NCI-H2227 treated with DMSO at 0.1 percent for 48 hours (cell line): ENCODE results near the gene GRIN2D.

Source experiments
- DNase-seq: peaks from one replicate; lab custom pipeline; 2025; lab: John Stamatoyannopoulos, UW

The GRIN2D gene

GRCh38 chr19:48397263-48398101 lies 4.0 kb downstream of the GRIN2D start:
- no peak for DNase-seq

DNA sequence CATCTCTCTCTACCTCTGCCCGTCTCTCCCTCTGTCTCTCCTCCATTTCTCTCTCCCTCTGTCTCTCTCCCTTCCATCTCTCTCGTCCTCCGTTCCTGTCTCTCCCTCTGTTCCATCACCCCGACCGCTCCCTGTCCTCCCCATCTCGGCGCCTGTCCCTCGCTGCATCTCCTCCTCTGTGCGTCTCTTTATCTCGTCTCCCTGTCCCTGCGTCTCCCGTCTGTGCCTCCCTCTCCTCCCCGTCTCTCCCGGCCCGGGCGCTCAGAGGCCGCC lies 4.6 kb downstream of the GRIN2D start:
- DNase-seq = no peak

- DNase-seq = no peak
Measured at GRCh38 chr19:48398375-48399235, 5.1 kb downstream of the GRIN2D start.

GRCh38 chr19:48400018-48400742 lies 6.7 kb downstream of the GRIN2D start:
- DNase-seq = no peak

- no peak for DNase-seq
Measured at GRCh38 chr19:48401287-48401686, 7.8 kb downstream of the GRIN2D start.

DNA sequence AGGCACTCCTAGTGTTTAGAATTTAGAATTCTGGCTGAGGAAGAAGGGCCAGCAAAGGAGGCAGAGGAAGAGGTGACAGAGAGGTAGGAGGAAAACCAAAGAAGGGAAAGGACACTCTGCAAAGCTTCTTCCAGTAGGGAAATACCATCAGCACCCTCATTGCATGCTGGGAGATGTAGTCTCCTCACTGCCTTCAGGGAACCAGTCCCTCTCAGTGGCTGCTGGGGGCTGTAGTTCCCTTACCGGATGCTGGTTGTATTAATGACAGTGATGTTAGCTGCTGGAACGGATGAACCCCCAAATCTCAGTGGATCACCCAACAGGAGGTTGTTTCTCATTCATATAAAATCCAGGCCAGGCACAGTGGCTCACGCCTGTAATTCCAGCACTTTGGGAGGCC lies 10.1 kb downstream of the GRIN2D start:
- peak; percentile 34 for DNase-seq

DNA sequence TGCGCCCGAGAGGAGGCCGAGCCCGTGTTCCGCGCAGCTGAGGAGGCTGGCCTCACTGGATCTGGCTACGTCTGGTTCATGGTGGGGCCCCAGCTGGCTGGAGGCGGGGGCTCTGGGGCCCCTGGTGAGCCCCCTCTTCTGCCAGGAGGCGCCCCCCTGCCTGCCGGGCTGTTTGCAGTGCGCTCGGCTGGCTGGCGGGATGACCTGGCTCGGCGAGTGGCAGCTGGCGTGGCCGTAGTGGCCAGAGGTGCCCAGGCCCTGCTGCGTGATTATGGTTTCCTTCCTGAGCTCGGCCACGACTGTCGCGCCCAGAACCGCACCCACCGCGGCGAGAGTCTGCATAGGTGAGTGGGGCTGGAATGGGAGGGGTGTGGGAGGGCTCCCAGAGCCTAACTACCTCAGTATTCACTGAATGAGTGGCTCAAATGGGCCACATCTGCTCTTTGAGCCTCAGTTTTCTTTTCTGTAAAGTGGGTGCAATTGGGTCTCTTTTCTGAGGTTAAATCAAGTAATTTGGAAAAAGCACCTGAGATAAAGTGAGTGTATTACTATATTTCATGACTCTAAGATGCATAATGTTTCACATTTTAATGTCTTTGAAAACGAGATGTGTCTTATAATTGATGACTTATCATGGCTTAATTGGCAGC lies 11.7 kb downstream of the GRIN2D start:
- DNase-seq = no peak

DNA sequence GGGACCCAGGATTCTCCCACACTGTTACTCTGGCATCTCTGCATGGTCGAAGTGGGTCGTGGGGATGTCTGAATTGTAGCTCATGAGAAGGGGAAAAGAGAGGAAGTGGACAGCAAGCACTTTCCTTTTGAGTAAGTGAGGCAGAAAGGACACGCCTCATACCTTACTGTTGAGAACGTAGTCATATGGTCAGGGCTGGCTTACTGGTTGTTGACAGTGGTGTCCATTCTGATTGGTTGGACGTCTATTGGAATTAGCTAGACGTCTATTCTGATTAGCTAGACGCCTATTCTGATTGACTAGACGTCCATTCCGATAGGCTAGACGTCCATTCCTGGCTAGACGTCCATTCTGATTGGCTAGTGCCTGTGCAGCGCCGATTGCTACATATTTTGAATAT lies 12.4 kb downstream of the GRIN2D start:
- no peak for DNase-seq

DNA sequence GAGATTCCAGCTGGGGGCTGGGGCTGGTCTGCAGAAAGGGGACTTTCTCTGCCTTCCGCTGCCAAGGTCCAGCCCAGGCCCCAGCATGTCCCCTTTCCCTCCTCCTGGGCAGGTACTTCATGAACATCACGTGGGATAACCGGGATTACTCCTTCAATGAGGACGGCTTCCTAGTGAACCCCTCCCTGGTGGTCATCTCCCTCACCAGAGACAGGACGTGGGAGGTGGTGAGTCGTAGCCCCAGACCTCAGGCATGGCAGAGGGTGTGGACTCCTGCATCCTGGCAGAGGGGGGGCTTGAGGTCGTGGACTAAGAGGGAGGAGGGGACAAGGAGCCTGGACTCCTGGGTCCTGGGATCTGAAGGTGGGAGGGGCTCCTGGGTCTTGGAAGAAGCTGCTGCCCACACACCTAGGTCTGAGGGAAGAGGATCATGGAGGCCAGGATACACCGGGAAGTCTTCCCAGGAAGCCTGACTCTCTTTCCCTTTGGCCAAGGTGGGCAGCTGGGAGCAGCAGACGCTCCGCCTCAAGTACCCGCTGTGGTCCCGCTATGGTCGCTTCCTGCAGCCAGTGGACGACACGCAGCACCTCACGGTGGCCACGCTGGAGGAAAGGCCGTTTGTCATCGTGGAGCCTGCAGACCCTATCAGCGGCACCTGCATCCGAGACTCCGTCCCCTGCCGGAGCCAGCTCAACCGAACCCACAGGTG lies 20.6 kb downstream of the GRIN2D start:
- DNase-seq = no peak

DNA sequence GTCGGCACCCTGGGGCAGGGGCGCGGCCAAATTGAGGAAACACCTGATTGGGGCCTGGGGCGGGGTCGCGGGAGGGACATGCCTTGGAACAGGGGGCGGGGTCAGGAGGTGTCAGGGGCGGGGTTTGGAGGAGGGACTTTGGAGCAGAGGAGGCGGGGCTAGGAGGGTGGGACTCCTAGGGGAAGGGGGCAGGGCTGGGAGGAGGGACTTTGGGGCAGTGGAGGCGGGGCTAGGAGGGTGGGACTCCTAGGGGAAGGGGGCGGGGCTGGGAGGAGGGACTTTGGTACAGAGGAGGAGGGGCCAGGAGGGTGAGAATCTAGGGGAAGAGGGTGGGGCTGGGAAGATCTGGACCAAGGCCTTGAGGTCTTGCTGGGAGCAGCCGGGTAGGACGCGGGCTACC lies 21.9 kb downstream of the GRIN2D start:
- no peak for DNase-seq

DNA sequence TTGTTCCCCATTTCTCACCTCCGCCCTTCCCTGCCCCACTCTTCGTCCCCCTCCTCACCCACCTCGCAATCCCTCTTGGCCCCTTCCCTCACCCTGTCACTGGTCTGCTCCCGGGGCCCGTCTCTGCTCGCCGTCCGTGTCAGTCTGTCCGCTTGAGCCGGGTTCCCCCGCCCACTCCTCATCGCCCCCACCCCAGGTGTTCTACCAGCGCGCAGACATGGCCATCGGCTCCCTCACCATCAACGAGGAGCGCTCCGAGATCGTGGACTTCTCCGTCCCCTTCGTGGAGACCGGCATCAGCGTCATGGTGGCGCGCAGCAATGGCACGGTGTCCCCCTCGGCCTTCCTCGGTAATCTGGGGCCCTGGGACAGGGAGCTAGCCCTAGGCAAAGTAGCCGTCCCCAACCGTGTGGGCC lies 22.3 kb downstream of the GRIN2D start:
- no peak for DNase-seq

GRCh38 chr19:48417421-48417820 lies 24.0 kb downstream of the GRIN2D start:
- DNase-seq = no peak

DNA sequence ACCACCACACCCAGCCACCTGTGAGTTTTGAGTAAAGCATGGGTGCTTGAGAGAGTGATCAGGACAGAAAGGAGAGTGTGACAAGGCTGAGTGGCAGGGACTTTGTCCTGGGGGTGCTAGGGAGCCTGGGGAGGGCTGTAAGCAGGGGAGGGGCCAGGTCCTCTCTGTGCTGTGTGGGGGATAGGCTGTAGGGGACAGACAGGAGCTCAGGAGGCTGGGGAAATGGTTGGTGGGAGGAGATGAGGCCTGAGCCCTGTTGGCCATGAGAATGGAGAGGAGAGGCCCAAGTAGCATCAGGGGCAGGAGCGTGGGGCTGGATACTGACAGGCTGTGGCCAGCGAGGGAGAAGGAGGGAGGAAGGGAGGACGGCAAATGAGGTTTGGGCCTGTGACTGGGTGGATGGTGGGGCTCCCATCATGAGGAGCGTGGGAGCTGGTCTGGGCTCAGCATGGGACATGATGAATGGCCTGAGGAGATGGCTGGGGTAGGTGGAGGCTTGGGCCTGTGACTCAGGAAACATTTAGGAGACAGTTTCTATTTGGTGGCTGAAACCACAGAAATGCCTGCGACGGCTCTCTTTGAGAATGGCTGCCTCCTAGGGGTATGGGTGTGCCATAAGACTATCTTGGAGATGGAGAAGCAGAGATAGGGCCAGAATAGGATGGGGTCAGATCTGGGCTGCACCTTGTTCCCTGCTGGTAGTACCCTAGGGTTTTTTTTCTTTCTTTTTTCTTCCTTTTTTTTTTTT lies 25.0 kb downstream of the GRIN2D start:
- no peak for DNase-seq

- DNase-seq = no peak
Measured at GRCh38 chr19:48419158-48419920, 25.9 kb downstream of the GRIN2D start.

GRCh38 chr19:48421548-48421947 lies 28.1 kb downstream of the GRIN2D start:
- no peak for DNase-seq

DNA sequence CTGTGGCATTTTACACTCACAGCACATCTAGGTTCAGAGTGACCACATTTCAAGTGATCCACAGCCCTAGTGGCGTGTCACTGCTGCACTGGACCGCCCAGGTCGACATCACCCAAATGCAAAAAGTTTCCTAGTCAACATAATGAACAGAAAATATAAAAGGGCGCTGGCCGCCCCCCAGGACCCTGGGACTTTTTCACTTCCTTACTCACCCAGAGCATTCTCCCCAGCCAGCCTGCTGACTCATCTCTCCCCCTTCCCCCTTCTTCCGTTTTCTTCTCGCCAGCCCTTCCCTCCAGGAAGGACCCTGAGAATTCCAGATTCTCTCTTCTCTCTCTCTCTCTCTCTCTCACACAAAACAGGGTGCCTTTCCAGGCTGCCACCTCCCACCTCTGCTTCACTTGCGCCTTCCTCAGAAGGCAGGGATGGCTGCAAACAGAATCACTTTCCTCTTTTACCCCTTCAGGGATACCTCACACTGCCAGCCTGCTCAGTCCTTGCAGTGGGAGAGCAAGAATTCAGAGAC lies 31.3 kb downstream of the GRIN2D start:
- no peak for DNase-seq

DNA sequence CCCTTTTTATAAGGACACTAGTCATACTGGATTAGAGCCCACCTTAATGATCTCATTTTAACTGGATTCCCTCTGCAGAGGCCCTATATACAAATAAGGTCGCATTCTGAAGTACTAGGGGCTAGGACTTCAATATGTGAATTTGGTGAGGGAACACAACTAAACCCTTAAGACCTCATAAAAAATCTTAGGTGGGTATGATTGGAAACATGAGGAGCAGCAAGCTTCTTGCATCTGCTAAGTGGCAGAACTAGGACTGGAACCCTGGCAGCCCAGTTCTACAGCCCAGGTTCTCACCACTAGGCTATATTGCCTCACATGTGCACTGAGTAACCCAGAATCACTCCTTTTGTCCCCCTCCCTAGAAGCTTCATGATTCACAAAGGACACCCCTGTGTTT lies 35.2 kb downstream of the GRIN2D start:
- DNase-seq = no peak

DNA sequence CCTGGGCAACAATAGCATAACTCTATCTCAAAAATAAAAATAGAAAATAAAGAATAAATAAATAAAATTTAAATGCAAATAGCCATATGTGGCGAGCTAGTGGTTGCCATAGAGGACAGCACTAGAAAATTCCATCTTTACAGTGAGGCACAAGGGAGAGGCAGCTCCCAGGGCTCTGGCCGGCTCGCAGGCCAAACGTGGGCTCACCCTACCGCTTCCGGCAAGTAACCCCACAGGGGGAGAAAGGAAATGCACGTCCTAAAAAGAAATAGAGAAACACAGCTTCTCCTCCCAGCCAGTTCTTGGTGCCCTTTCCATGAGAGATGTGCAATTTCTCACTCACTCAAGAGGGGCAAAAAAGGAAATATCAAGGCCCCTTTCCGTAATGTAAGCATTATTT lies 39.9 kb downstream of the GRIN2D start:
- no peak for DNase-seq

DNA sequence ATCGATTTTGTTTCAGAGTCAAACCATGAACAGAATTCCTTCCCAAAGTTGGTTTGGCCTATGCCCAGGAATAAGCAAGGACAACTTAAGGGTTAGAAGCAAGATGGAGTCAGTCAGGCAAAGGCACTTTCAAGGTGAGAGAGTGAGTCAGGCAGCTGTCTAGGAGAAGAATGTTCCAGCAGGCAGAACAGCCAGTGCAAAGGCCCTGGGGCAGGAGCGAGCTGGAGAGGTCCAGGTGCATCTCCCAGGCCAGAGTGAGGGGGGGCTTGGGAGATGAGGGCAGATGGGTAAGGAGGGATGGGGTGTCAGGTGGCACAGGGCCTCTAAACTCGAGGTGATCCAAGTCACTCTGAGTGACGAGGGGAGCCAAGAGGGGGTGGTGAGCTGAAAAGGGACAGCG lies 43.1 kb downstream of the GRIN2D start:
- no peak for DNase-seq
